Measurements from ENCODE around the gene ALDH2. TPM values are rescaled to one million over a fixed set of nuclear protein-coding genes. Genes with fewer than 3 reads are reported as not detected.

Gene ALDH2
- total RNA-seq, 2 experiments from 2014 or later: 0.99 to 1.9 TPM

GRCh38 chr12:111858778-111859177, 92.0 kb downstream of the ALDH2 start:
- POLR2A ChIA-PET: no interaction called here
- Mint-ChIP-seq H3K27ac (no peak overlapping the region), H3K4me1 (no peaks in the 10 kb centered on the region)

GRCh38 chr12:111864913-111865312, 98.2 kb downstream of the ALDH2 start:
- H3K36me3 Mint-ChIP-seq: peaks cover 17% of the 10 kb centered on the region
- POLR2A ChIA-PET: no interaction called here

More at GRCh38 chr12:111858778-111859177, 92.0 kb downstream of the ALDH2 start:
- no peak for ATAC-seq (ENCODE audit: low read depth)
- DNase-seq: no peak
- peaks cover 9% of the 10 kb centered on the region for H3K36me3 Mint-ChIP-seq
- H3K9me3 Mint-ChIP-seq: no peaks in the 10 kb centered on the region
- H3K4me3 Mint-ChIP-seq: no peak overlapping the region
- H3K27me3 Mint-ChIP-seq: no peaks in the 10 kb centered on the region

More at GRCh38 chr12:111864913-111865312, 98.2 kb downstream of the ALDH2 start:
- Mint-ChIP-seq H3K27ac (no peak overlapping the region), H3K9me3 (no peaks in the 10 kb centered on the region), H3K27me3 (no peaks in the 10 kb centered on the region), H3K4me3 (no peak overlapping the region), H3K4me1 (peaks cover 3% of the 10 kb centered on the region)
- no peak for DNase-seq
- no peak for ATAC-seq (ENCODE audit: low read depth)

Small RNAs within 50 kb of the gene (microRNA-seq; reads per million reads assigned to microRNA genes)
- gene MIR6761: not detected

Other genes starting within 250 kb of the ALDH2 start
- gene ATXN2, start 167.6 kb upstream of the ALDH2 start, total RNA-seq: 10 to 100 TPM; 37.2 to 42.3 TPM
- 10 to 100 TPM; 21.1 to 21.6 TPM for gene BRAP, start 81.0 kb upstream of the ALDH2 start, total RNA-seq
- 10 to 100 TPM; 34.1 to 40.3 TPM for gene ACAD10, start 80.9 kb upstream of the ALDH2 start, total RNA-seq
- gene MAPKAPK5, start 75.3 kb downstream of the ALDH2 start, total RNA-seq: 10 to 100 TPM; 52.5 to 63.7 TPM
- gene TMEM116, start 246.2 kb downstream of the ALDH2 start, total RNA-seq: 10 to 100 TPM; 23.4 to 26.2 TPM
- 100 to 1,000 TPM; 158 TPM for gene ERP29, start 246.5 kb downstream of the ALDH2 start, total RNA-seq